Measurements from ENCODE around the gene PBX4.
"Not testable (repeated sequence)": the region's sequence is repeated elsewhere in the genome, so short reads cannot be mapped to it uniquely, and the experiment has no call there.

The PBX4 gene

GRCh38 chr19:19610376-19611202 is 7.9 kb downstream of the PBX4 start:
- TF ChIP-seq ZFX (IDR thresholded peaks at IDR 0.05; ENCODE audit: borderline replicate concordance) (no peak), CTCF (IDR thresholded peaks at IDR 0.05) (no peak)
- H3K27ac ChIP-seq = no peak overlapping the region

GRCh38 chr19:19606686-19607085 is 11.8 kb downstream of the PBX4 start:
- H3K27ac ChIP-seq = not testable (repeated sequence)

DNA sequence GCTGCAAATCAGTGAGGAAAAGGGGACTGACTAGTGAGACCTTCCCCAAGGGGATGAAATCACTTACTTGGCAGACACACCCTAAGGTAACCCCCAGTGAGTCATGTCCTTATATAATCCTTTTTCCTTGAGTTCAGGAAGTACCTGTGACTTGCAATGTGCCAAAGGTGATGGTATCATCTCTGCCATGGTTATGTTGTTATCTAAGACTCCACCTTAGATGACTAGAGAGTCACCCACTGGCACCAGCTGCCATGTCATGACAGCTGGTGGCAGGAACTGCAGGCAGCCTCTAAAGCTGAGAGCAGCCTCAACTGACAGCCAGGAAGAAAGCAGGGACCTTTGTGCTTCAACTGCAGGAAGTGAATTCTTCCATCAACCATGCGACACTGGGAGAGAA is 12.5 kb downstream of the PBX4 start:
- H3K27ac ChIP-seq = no peak overlapping the region
- no peak for TF ChIP-seq ZFX (IDR thresholded peaks at IDR 0.05; ENCODE audit: borderline replicate concordance)
- no peak for TF ChIP-seq CTCF (IDR thresholded peaks at IDR 0.05)

- no peak for TF ChIP-seq ZFX (IDR thresholded peaks at IDR 0.05; ENCODE audit: borderline replicate concordance)
- TF ChIP-seq CTCF (IDR thresholded peaks at IDR 0.05) = no peak
- no peak overlapping the region for H3K27ac ChIP-seq
These were observed 15.7 kb downstream of the PBX4 start for GRCh38 chr19:19602713-19603324.

- no peak overlapping the region for H3K27ac ChIP-seq
- TF ChIP-seq CTCF (IDR thresholded peaks at IDR 0.05) (no peak), ZFX (IDR thresholded peaks at IDR 0.05; ENCODE audit: borderline replicate concordance) (no peak)
These were observed 16.3 kb downstream of the PBX4 start for GRCh38 chr19:19602136-19602712.

- no peak overlapping the region for H3K27ac ChIP-seq
- no peak for TF ChIP-seq ZFX (IDR thresholded peaks at IDR 0.05; ENCODE audit: borderline replicate concordance)
- TF ChIP-seq CTCF (IDR thresholded peaks at IDR 0.05) = no peak
These were observed 17.6 kb downstream of the PBX4 start for GRCh38 chr19:19600793-19601330.

DNA sequence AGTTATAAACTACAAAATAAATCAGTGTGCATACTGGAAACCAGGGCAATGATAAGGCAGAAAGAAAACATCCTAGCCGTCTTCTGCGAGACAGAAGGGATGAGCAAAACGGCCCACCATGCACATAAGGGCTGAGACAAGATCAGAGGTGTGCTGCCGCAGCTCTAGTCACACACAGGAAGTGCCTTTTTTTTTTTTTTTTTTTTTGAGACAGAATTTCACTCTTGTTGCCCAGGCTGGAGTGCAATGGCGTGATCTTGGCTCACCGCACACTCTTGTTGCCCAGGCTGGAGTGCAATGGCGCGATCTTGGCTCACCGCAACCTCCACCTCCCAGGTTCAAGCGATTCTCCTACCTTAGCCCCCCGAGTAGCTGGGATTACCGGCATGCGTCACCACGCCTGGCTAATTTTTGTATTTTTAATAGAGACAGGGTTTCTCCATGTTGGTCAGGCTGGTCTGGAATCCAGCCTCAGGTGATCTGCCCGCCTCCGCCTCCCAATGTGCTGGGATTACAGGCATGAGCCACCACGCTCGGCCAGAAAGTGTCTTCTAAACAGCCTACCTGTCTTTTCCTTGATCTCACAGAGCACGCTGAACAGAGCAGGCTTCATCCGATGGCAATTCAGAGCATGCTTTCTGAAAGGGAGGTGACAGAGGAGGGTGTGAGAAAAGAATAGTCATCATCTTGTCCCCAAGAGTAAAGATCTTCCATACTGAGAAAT is 19.6 kb downstream of the PBX4 start:
- H3K27ac ChIP-seq = not testable (repeated sequence)
